ENCODE measurements around the gene GAPDH.
A peak's percentile ranks its signal among the peaks of the same experiment; 100 is the strongest.
"Not testable (repeated sequence)": the region's sequence is repeated elsewhere in the genome, so short reads cannot be mapped to it uniquely, and the experiment has no call there.

DNA sequence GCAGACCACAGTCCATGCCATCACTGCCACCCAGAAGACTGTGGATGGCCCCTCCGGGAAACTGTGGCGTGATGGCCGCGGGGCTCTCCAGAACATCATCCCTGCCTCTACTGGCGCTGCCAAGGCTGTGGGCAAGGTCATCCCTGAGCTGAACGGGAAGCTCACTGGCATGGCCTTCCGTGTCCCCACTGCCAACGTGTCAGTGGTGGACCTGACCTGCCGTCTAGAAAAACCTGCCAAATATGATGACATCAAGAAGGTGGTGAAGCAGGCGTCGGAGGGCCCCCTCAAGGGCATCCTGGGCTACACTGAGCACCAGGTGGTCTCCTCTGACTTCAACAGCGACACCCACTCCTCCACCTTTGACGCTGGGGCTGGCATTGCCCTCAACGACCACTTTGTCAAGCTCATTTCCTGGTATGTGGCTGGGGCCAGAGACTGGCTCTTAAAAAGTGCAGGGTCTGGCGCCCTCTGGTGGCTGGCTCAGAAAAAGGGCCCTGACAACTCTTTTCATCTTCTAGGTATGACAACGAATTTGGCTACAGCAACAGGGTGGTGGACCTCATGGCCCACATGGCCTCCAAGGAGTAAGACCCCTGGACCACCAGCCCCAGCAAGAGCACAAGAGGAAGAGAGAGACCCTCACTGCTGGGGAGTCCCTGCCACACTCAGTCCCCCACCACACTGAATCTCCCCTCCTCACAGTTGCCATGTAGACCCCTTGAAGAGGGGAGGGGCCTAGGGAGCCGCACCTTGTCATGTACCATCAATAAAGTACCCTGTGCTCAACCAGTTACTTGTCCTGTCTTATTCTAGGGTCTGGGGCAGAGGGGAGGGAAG, 3.5 kb downstream of the GAPDH start:
- TF ChIP-seq, protein P1, sequence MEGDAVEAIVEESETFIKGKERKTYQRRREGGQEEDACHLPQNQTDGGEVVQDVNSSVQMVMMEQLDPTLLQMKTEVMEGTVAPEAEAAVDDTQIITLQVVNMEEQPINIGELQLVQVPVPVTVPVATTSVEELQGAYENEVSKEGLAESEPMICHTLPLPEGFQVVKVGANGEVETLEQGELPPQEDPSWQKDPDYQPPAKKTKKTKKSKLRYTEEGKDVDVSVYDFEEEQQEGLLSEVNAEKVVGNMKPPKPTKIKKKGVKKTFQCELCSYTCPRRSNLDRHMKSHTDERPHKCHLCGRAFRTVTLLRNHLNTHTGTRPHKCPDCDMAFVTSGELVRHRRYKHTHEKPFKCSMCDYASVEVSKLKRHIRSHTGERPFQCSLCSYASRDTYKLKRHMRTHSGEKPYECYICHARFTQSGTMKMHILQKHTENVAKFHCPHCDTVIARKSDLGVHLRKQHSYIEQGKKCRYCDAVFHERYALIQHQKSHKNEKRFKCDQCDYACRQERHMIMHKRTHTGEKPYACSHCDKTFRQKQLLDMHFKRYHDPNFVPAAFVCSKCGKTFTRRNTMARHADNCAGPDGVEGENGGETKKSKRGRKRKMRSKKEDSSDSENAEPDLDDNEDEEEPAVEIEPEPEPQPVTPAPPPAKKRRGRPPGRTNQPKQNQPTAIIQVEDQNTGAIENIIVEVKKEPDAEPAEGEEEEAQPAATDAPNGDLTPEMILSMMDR (IDR thresholded peaks at IDR 0.05), result peak; percentile 77 to 85
- TF ChIP-seq EP300, POLR2A (IDR thresholded peaks at IDR 0.05): not testable (repeated sequence)

Measured in suprapubic skin (tissue), 3 donors.